Esophagus squamous epithelium (tissue), 4 donors: Measurements from ENCODE around the gene SORD.
"Not testable (repeated sequence)": the region's sequence is repeated elsewhere in the genome, so short reads cannot be mapped to it uniquely, and the experiment has no call there.

Experiments
- CTCF ChIP-seq, 6 experiments: fragments of 450-650 bp in 4 of 6; fragments of 200-600 bp in 2 of 6; sonication (generic) in 2 of 6; IDR thresholded peaks; one replicate each; pipeline ENCODE4 v1.5.1; 2016 to 2019; ENCODE audit warnings: antibody characterized with exemption in 6 of 6, mild to moderate bottlenecking in 4 of 6, moderate library complexity in 4 of 6
- POLR2A ChIP-seq, 4 donors: fragments of 450-650 bp; IDR thresholded peaks; one replicate each; pipeline ENCODE4 v1.6.1; 2017; ENCODE audit warnings: antibody characterized with exemption in 4 of 4, mild to moderate bottlenecking in 4 of 4, moderate library complexity in 3 of 4

GRCh38 chr15:45041538-45041937, 18.5 kb downstream of the SORD start:
- not testable (repeated sequence) for TF ChIP-seq POLR2A, CTCF (IDR thresholded peaks at IDR 0.05)
